Rectal smooth muscle tissue (tissue), 1 donor: ENCODE measurements around the gene FOXP1.

ENCODE experiments used
- H3K27ac ChIP-seq: one replicate; pipeline ENCODE4 v1.7.0; 2013; ENCODE audit warnings: low read depth, low read length, inconsistent platforms
- H3K27me3 ChIP-seq: one replicate; pipeline ENCODE4 v1.7.0; 2013; ENCODE audit warnings: low read length; ENCODE audit not compliant: control insufficient read depth, insufficient read depth
- H3K36me3 ChIP-seq: one replicate; pipeline ENCODE4 v1.7.0; 2013; ENCODE audit warnings: low read length; ENCODE audit not compliant: control insufficient read depth, insufficient read depth
- H3K4me1 ChIP-seq: one replicate; pipeline ENCODE4 v1.7.0; 2013; ENCODE audit warnings: low read length; ENCODE audit not compliant: control insufficient read depth, insufficient read depth
- H3K4me3 ChIP-seq: one replicate; pipeline ENCODE4 v1.7.0; 2013; ENCODE audit warnings: low read length
- H3K9ac ChIP-seq: one replicate; pipeline ENCODE4 v1.7.0; 2013; ENCODE audit warnings: low read length

The FOXP1 gene

DNA sequence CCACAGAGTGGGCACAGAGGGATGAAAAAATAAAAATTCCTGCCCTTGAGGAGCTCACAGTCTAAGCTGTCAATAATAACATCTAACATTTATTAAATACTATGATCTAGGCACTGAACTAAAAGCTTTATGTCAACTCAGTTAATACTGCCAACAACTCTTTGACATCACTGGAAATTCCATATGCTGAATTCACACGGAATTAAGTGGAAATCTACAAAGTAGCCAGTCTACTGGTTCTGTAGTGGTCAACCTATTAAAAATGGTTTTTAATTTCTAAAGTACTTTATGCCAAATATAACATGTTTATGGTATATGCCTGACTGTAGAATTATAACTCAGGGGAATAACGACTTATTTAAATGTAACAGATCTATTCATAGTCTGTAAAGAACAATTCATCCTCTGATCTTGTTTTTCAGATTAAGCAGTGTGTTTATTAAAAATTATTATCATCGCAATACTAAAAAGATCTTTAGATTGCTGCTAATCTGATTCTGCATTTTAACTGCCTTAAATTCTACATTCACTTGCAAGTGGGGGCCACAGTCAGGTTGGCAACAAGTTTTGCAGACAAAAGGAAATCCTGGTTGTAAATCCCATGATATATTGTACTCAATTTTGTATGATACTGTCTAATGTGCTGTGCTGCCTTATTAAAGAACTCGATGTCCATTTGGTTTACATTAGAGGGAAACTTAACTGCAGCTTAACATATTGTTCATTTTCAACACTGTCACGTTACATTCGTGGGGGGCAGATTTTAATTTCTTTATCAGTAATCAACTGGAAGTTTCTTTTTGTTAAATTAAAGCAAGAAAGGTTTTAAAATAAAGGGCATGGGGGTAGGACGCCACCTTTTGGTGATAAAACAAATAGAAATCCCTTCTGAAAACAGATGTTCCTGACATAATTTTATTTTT lies 2.6 kb upstream of the FOXP1 start:
- H3K27ac ChIP-seq = peak overlapping the region; percentile 98
- peak overlapping the region; percentile 27 for H3K4me3 ChIP-seq
- peaks cover 7% of the 10 kb centered on the region for H3K4me1 ChIP-seq
- no peak overlapping the region for H3K9ac ChIP-seq
- H3K36me3 ChIP-seq = no peaks in the 10 kb centered on the region
- H3K27me3 ChIP-seq = no peaks in the 10 kb centered on the region

DNA sequence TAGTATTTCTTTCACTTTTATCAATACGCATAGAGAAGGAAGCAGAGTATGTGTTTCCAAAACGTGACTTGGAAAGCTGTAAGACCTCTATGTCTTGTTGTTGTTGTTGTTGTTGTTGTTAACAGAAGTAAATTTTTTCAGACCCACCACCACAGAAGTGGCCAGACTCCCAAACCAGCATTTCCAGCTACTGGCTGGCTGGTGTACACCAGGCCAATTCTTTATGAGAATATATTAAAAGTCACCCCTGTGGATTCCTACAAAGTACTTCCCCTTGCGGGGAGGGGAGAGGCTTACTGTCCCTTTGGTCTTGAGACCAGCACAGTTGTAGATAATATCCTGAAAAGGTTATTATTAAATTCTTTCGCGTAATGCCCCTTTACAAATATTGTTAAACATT lies 1.6 kb upstream of the FOXP1 start:
- Histone ChIP-seq H3K4me1 (peaks cover 7% of the 10 kb centered on the region), H3K27me3 (no peaks in the 10 kb centered on the region), H3K27ac (peak overlapping the region; percentile 98), H3K36me3 (no peaks in the 10 kb centered on the region), H3K9ac (no peak overlapping the region), H3K4me3 (peak overlapping the region; percentile 97)

DNA sequence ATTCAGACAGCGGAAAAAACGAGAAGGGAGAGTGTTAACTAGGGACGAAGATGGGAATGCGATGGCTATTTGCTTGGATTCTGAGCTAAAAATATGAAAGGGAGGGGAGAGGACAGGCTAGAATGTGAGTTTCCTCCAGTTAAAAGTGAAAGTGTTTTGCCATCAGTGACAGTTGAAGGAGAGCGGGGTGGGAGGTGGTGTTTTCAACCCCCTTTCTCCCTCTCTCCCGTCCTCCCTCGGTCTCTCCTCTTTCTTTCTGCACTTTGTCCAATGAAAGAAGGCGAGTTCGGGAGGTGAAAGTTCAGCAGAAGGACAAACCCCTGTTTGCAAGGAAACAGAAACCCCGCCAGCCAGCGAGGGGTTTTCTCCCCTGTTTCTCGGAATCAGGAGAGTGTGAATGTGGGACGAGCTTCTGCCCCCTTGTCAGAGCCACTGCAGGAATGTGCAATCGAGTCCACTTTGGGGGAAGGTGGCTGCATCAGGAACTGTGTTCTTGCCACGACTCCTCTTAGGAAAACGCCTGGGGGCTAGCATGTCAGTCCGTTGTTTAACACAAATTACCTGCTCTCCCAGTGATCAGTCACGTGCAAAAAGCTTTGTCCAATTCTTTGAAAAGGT lies 975 bp upstream of the FOXP1 start:
- Histone ChIP-seq H3K27ac (peak overlapping the region; percentile 98), H3K9ac (no peak overlapping the region), H3K27me3 (no peaks in the 10 kb centered on the region), H3K4me3 (peak overlapping the region; percentile 97), H3K4me1 (peaks cover 7% of the 10 kb centered on the region), H3K36me3 (no peaks in the 10 kb centered on the region)

DNA sequence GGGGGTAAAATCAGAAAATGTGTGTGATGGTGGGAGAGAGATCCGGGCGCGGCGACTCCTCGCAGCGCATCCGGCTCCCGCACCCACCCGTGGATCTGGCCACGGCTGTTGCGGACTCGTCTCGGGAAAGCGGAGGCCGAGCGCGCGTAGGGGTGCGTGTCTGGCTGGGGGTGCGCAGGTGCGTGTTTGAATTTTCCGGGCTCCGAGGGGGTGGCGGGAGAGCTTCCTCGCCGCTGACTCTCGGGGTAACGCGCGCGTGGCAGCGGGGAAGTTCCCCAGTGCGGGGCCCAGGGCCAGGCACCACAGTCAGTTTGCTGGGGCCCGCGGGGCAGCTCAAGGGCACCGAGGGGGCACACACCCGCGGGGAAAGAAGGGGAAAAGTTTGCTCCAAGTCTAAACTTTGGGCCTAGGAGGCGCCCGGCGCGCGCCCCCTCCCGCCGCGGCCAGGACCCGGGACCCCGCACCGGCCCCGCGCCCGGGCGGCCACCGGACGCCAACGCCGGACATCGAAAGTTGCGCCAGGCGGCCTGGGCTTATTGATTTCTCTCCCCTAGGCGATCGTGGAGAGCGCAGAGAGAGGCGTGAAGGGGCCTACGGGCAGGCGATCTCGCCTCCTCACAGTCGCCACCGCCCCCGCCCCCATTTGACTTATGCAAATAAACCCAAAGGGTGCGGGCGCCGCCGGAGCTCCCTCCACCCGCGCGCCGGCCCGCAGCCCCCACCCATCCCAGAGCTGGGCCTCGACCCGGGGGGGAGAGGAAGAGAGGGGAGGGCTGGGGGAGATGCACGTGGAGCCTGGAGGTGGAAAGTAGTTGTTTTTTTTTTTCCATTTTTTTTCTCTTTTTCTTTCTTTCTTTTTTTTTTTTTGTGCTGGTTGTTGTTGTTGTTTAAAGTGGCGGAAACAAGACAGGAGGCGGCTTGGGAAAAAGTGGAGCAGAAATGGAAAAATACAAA lies 639 bp downstream of the FOXP1 start:
- H3K9ac ChIP-seq = peak overlapping the region; percentile 60
- peak overlapping the region; percentile 98 for H3K27ac ChIP-seq
- H3K27me3 ChIP-seq = no peaks in the 10 kb centered on the region
- peaks cover 7% of the 10 kb centered on the region for H3K4me1 ChIP-seq
- H3K4me3 ChIP-seq = peak overlapping the region; percentile 97
- H3K36me3 ChIP-seq = no peaks in the 10 kb centered on the region

DNA sequence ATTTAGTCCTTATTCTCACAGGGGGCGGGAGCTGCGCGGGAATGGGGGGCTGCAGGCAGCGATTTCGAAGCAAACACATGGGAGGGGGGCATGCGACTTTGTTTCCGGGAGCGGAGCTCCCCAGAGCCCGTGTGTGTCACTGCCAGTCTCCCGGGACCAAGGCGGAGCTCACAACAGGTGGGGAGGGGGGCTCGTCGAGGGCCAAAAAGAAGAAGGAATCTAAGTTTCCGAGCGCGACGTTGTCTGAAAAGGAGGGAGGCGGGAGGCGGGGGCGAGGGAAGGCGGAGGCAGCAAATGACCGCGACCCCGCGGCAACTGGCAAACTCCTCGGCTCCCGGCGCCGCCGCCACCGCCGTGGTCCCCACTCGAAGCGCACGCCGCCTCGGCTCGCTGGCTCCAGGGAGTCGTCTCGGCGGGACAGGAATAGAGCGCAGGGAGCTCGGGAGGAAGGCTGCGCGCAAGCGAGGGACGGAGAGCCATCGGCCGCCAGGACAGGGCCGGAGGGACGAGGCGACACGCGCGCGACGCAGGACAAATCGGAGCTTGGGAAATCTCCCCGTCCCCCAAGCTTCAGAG lies 1.4 kb downstream of the FOXP1 start:
- Histone ChIP-seq H3K27me3 (no peaks in the 10 kb centered on the region), H3K4me1 (peaks cover 10% of the 10 kb centered on the region), H3K27ac (peak overlapping the region; percentile 98), H3K9ac (peak overlapping the region; percentile 39), H3K36me3 (no peaks in the 10 kb centered on the region), H3K4me3 (peak overlapping the region; percentile 97)

DNA sequence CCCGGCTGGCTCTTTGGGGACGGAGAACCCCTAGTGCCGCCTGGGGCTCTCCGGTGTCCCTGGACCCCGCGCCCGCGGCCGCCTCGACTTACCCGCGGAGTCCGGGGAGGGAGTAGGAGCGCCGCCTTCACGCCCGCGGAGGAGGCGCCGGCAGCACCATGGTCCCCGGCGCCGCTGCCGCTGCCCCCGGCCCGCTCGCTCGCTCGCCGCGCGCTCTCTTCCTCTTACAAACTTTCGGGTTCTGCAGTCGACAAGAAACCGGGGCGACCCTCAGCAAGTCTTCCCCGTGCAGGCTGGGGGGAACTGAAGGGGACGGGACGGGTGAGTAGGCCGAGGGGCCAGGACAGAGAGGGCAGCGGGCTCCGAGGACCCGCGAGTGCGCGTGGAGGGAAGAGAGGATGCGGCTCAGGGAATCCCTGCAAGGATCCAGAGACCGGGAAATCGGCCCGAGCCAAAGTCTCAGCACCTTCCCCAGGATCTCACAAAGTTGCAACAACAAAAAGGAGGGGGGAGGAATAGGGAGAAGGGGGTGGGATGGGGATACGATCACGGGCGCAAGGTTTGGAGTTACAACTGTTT lies 2.0 kb downstream of the FOXP1 start:
- H3K27me3 ChIP-seq = no peaks in the 10 kb centered on the region
- H3K4me1 ChIP-seq = peaks cover 15% of the 10 kb centered on the region
- H3K27ac ChIP-seq = peak overlapping the region; percentile 98
- peak overlapping the region; percentile 97 for H3K4me3 ChIP-seq
- H3K9ac ChIP-seq = peak overlapping the region; percentile 39
- H3K36me3 ChIP-seq = no peaks in the 10 kb centered on the region

DNA sequence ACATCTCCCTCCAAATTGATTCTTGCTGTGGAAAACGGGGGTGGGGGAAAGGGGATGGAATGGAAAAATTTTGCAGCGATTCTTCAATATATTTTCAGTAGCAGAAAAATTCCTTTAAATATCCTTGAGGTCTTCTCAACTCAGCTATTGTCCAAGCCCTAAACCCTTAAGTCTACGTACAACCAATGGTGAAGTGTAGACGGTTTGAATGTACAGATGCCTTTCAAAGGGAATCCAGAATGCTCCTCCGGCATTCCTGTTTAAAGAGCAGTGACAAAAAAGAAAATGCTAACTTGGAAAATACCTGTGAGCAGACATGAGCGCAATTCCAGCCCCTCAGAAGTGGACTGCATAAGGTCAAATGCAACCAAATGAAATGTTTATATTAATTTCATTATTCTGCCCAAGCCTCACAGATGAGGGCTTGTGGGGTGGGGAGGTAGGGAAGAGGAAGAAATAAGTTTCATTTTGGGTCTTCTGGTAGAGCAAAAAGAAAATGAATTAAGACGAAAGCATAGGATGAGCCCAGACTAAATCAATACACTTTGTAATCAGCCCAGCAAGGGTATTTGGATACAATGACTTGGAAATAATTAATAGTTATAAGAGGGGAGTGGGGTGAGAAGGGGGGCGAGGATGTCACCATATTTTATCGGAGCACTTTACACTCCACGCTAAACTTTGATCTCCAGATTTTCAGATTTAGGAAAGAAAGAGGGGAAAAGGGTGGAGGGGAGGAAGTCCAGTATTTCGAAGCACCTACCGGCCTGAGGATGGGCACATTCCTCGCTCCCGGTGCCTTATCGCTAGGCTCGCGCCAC lies 2.7 kb downstream of the FOXP1 start:
- Histone ChIP-seq H3K9ac (peak overlapping the region; percentile 39), H3K4me1 (peaks cover 13% of the 10 kb centered on the region), H3K4me3 (peak overlapping the region; percentile 97)

DNA sequence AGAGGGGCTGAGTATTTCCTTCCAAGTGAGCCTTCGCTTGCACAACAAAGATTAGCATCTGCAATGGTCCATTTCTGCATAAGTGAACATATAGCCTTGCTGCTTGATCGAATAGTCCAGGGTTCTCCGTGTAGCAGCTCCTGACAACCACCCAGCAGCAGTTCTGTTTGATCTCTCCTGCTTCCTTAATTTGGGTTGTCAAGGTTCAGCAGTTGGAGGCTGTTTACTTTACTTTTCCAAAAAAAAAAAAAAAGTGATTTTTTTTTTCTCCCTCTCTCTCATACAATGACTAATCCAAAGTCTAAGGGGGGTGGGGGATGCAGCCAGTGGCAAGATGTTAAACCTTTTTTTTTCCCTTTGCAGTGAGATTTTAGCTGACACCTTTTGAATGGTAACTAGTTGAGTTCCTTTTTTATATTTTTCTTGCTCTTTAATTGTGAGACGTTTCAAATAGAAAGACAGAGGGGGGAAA lies 3.6 kb downstream of the FOXP1 start:
- H3K9ac ChIP-seq = no peak overlapping the region
- peak overlapping the region; percentile 98 for H3K27ac ChIP-seq
- H3K4me3 ChIP-seq = peak overlapping the region; percentile 62
- H3K27me3 ChIP-seq = no peaks in the 10 kb centered on the region
- peaks cover 9% of the 10 kb centered on the region for H3K4me1 ChIP-seq
- H3K36me3 ChIP-seq = no peaks in the 10 kb centered on the region

More for the DNA sequence above, 2.7 kb downstream of the FOXP1 start:
- H3K27me3 ChIP-seq = no peaks in the 10 kb centered on the region
- H3K36me3 ChIP-seq = no peaks in the 10 kb centered on the region
- peak overlapping the region; percentile 98 for H3K27ac ChIP-seq

DNA sequence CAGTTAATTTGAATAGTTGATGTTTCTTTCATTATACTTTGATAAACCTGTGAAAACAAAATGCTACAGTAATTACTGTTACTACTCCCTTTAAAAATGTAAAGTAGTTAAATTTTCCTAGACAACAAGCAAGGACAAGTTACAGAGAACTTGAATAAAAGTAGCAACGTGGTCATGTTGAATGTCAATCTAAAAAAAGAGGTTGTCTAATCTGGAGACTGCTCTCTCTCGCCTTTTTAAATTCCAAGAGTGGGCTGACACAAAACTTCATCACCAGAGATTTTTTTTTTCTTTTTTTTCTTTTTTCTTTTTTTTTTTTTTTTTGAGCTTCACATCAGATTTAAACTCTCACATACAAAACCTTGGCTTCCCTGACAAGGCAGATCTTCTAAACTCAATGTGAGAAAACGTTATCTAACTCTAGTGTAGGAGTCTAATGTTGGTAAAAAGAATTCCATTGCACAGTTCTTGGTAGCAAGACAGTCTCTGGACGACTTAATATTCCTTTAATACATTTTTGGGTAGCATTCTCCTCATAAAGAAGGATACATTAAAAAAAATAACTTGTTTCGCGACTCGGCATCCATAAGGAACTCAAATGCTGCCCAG lies 4.1 kb downstream of the FOXP1 start:
- Histone ChIP-seq H3K27ac (peak overlapping the region; percentile 98), H3K9ac (no peak overlapping the region), H3K36me3 (no peaks in the 10 kb centered on the region), H3K27me3 (no peaks in the 10 kb centered on the region), H3K4me1 (peaks cover 9% of the 10 kb centered on the region), H3K4me3 (peak overlapping the region; percentile 62)

DNA sequence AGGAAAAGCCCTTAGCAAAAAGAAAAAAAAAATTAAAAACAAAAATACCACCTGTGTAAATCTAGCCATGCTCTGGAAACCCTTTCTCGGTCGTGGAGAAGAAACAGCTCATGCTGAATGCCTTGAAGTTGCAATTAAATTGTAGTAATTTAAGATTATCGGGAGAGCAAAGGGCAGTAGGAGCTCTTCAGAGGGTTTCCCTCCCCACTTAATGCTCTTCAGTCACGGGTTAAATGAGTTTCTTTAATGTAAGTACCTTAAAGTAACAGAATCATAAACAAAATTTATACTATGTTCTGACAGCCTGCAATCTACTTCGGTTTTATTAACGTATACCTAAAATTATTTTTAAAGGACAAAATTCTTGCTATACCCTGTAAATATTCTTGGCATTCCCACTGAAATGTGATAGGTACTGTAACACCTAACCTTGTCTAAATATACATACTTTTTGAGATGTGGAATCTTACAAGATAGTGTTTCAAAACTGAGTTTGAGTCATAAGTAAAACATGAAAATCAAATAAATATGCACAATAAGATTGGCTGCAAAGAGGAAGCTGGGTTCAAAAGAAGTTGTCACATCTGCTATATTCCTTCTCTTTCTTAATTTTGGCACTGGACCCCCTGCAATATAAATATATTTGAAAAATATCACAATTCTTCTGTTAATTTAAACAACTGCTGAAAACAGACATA lies 5.3 kb downstream of the FOXP1 start:
- H3K27me3 ChIP-seq = no peaks in the 10 kb centered on the region
- peak overlapping the region; percentile 98 for H3K27ac ChIP-seq
- peaks cover 9% of the 10 kb centered on the region for H3K4me1 ChIP-seq
- H3K36me3 ChIP-seq = no peaks in the 10 kb centered on the region
- H3K4me3 ChIP-seq = no peak overlapping the region
- no peak overlapping the region for H3K9ac ChIP-seq
